Hematopoietic multipotent progenitor cell (in vitro differentiated cells): ENCODE results near the gene PRPF40A. TPM values are rescaled to one million over a fixed set of nuclear protein-coding genes. Genes with fewer than 3 reads are reported as not detected.
A peak's percentile ranks its signal among the peaks of the same experiment; 100 is the strongest.

Experiments used
- DNase-seq, 3 donors: peaks; one replicate each; pipeline ENCODE4 v3.0.0-alpha.2; 2011 to 2015; ENCODE audit warnings: low read depth in 2 of 3, low spot score in 2 of 3
- total RNA-seq: library from RNA; depleted of rRNA; stranded (reverse); fragments of >200 nt; gene quantifications from one replicate; pipeline ENCODE4 v1.2.3, GENCODE V29; 2012

Gene PRPF40A
- total RNA-seq, 1 donor: 152 TPM

- no peak for DNase-seq
Observed at GRCh38 chr2:152622219-152622618, 95.0 kb downstream of the PRPF40A start.

- DNase-seq: no peak
Observed at GRCh38 chr2:152620985-152621384, 96.3 kb downstream of the PRPF40A start.

GRCh38 chr2:152620208-152620607 lies 97.1 kb downstream of the PRPF40A start:
- DNase-seq: no peak

- no peak for DNase-seq
Observed at GRCh38 chr2:152618193-152618564, 99.1 kb downstream of the PRPF40A start.

GRCh38 chr2:152617456-152618192 lies 99.6 kb downstream of the PRPF40A start:
- no peak for DNase-seq

- no peak for DNase-seq
Observed at GRCh38 chr2:152615177-152615576, 102.1 kb downstream of the PRPF40A start.

GRCh38 chr2:152613235-152613634 lies 104.0 kb downstream of the PRPF40A start:
- no peak for DNase-seq

- DNase-seq: peak in 2 of 3 donors; percentile 80 to 91
Observed at GRCh38 chr2:152611458-152612231, 105.6 kb downstream of the PRPF40A start.

GRCh38 chr2:152609699-152610098 lies 107.6 kb downstream of the PRPF40A start:
- DNase-seq: no peak

- DNase-seq: no peak
Observed at GRCh38 chr2:152609154-152609553, 108.1 kb downstream of the PRPF40A start.

- no peak for DNase-seq
Observed at GRCh38 chr2:152607793-152608300, 109.4 kb downstream of the PRPF40A start.

- DNase-seq: no peak
Observed at GRCh38 chr2:152606941-152607340, 110.3 kb downstream of the PRPF40A start.

GRCh38 chr2:152606081-152606480 lies 111.2 kb downstream of the PRPF40A start:
- no peak for DNase-seq

GRCh38 chr2:152603166-152603565 lies 114.1 kb downstream of the PRPF40A start:
- no peak for DNase-seq

- DNase-seq: no peak
Observed at GRCh38 chr2:152602750-152603149, 114.5 kb downstream of the PRPF40A start.

Other genes starting within 250 kb of the PRPF40A start
- 12.1 TPM for gene ARL6IP6, start 1.2 kb upstream of the PRPF40A start, total RNA-seq